ENCODE measurements around the gene MZF1.

Gene MZF1

DNA sequence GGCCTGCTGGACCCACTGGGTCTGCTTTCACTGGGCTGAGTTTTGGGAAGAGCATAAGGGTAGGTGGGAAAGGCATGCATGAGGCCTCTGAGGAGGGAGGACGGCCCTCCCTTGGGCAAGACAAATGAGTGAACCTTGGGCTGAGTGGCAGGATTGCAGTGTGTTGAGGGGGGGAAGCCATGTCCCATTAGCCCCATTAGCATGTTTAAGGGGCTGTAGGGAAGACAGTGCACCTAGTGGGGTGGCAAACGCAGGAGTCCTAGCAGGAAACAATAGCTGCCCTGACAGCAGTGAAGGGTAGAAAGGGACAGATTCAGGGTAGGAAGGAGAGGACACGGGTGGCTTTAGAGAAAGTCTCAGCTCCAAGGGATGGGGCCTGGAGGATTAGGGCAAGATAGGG, 50.4 kb downstream of the MZF1 start:
- no peak for TF ChIP-seq FOXM1 (IDR thresholded peaks at IDR 0.05; ENCODE audit: borderline replicate concordance, low read depth)
- TF ChIP-seq CREB1 (IDR thresholded peaks at IDR 0.05; ENCODE audit: low read depth): no peak
- no peak for TF ChIP-seq CEBPB (IDR thresholded peaks at IDR 0.05)
- TF ChIP-seq NFIC (IDR thresholded peaks at IDR 0.05): no peak
- TF ChIP-seq TCF12 (IDR thresholded peaks at IDR 0.05; ENCODE audit: low read depth): no peak

DNA sequence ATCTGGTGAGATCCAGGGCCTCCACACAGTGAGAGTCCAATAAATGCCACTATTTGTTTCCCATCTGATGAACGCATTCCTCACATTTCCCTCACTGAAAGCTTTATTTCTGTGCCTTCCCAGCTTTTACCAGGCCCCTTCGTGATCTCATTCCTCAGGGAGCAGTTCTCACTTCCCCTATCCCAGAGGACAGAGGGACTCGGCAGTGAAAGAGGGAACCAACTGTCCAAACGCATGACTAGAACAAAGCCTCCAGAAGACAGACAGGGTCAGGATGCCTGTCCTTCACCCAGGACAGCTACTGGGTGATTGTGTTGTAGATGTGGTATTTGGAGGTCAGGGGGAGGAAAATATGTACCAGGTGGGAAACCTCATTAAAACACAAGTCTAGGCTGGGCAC, 51.5 kb downstream of the MZF1 start:
- no peak for TF ChIP-seq EP300 (IDR thresholded peaks at IDR 0.05; ENCODE audit: borderline replicate concordance)
- no peak for TF ChIP-seq YY1 (IDR thresholded peaks at IDR 0.05; ENCODE audit: low read depth)
- TF ChIP-seq TCF12 (IDR thresholded peaks at IDR 0.05; ENCODE audit: low read depth): no peak
- TF ChIP-seq RAD21 (IDR thresholded peaks at IDR 0.05; ENCODE audit: low read depth): no peak
- no peak for TF ChIP-seq CEBPB (IDR thresholded peaks at IDR 0.05)
- no peak for TF ChIP-seq NFIC (IDR thresholded peaks at IDR 0.05)
- TF ChIP-seq ZBTB7A (IDR thresholded peaks at IDR 0.05; ENCODE audit: low read depth): no peak
- TF ChIP-seq TEAD4 (IDR thresholded peaks at IDR 0.05): no peak
- TF ChIP-seq CREB1 (IDR thresholded peaks at IDR 0.05; ENCODE audit: low read depth): no peak
- TF ChIP-seq EGR1 (IDR thresholded peaks at IDR 0.05): no peak
- TF ChIP-seq, protein P1, sequence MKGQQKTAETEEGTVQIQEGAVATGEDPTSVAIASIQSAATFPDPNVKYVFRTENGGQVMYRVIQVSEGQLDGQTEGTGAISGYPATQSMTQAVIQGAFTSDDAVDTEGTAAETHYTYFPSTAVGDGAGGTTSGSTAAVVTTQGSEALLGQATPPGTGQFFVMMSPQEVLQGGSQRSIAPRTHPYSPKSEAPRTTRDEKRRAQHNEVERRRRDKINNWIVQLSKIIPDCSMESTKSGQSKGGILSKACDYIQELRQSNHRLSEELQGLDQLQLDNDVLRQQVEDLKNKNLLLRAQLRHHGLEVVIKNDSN (IDR thresholded peaks at IDR 0.05): no peak

DNA sequence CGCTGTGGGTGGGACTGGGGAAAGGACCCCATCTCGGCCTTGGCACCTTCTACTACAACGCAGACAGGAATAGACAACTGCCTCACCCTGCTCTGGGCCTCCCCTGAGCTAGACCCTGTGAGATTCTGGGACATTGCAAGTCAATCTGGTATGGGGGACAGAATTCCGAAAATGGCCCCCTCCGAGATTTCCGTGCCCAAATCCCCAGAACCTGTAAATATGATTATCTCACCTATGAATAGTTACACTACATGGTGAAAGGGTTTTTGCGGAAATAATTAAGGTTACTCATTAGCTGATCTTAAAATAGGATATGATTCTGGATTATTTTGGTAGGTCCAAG, 52.9 kb downstream of the MZF1 start:
- TF ChIP-seq TCF12 (IDR thresholded peaks at IDR 0.05; ENCODE audit: low read depth) (no peak), CREB1 (IDR thresholded peaks at IDR 0.05; ENCODE audit: low read depth) (no peak), NFIC (IDR thresholded peaks at IDR 0.05) (no peak), EGR1 (IDR thresholded peaks at IDR 0.05) (no peak), CEBPB (IDR thresholded peaks at IDR 0.05) (no peak), TEAD4 (IDR thresholded peaks at IDR 0.05) (no peak), ZBTB7A (IDR thresholded peaks at IDR 0.05; ENCODE audit: low read depth) (no peak), RAD21 (IDR thresholded peaks at IDR 0.05; ENCODE audit: low read depth) (no peak), TAF1 (IDR thresholded peaks at IDR 0.05; ENCODE audit: low read depth) (no peak), FOXM1 (IDR thresholded peaks at IDR 0.05; ENCODE audit: borderline replicate concordance, low read depth) (no peak), YY1 (IDR thresholded peaks at IDR 0.05; ENCODE audit: low read depth) (no peak), EP300 (IDR thresholded peaks at IDR 0.05; ENCODE audit: borderline replicate concordance) (no peak)
- TF ChIP-seq, protein P1 (IDR thresholded peaks at IDR 0.05): no peak
- TF ChIP-seq, protein P2, sequence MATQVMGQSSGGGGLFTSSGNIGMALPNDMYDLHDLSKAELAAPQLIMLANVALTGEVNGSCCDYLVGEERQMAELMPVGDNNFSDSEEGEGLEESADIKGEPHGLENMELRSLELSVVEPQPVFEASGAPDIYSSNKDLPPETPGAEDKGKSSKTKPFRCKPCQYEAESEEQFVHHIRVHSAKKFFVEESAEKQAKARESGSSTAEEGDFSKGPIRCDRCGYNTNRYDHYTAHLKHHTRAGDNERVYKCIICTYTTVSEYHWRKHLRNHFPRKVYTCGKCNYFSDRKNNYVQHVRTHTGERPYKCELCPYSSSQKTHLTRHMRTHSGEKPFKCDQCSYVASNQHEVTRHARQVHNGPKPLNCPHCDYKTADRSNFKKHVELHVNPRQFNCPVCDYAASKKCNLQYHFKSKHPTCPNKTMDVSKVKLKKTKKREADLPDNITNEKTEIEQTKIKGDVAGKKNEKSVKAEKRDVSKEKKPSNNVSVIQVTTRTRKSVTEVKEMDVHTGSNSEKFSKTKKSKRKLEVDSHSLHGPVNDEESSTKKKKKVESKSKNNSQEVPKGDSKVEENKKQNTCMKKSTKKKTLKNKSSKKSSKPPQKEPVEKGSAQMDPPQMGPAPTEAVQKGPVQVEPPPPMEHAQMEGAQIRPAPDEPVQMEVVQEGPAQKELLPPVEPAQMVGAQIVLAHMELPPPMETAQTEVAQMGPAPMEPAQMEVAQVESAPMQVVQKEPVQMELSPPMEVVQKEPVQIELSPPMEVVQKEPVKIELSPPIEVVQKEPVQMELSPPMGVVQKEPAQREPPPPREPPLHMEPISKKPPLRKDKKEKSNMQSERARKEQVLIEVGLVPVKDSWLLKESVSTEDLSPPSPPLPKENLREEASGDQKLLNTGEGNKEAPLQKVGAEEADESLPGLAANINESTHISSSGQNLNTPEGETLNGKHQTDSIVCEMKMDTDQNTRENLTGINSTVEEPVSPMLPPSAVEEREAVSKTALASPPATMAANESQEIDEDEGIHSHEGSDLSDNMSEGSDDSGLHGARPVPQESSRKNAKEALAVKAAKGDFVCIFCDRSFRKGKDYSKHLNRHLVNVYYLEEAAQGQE (IDR thresholded peaks at IDR 0.05; ENCODE audit: low read depth): no peak
- TF ChIP-seq, protein P3, sequence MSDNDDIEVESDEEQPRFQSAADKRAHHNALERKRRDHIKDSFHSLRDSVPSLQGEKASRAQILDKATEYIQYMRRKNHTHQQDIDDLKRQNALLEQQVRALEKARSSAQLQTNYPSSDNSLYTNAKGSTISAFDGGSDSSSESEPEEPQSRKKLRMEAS (IDR thresholded peaks at IDR 0.05): no peak

DNA sequence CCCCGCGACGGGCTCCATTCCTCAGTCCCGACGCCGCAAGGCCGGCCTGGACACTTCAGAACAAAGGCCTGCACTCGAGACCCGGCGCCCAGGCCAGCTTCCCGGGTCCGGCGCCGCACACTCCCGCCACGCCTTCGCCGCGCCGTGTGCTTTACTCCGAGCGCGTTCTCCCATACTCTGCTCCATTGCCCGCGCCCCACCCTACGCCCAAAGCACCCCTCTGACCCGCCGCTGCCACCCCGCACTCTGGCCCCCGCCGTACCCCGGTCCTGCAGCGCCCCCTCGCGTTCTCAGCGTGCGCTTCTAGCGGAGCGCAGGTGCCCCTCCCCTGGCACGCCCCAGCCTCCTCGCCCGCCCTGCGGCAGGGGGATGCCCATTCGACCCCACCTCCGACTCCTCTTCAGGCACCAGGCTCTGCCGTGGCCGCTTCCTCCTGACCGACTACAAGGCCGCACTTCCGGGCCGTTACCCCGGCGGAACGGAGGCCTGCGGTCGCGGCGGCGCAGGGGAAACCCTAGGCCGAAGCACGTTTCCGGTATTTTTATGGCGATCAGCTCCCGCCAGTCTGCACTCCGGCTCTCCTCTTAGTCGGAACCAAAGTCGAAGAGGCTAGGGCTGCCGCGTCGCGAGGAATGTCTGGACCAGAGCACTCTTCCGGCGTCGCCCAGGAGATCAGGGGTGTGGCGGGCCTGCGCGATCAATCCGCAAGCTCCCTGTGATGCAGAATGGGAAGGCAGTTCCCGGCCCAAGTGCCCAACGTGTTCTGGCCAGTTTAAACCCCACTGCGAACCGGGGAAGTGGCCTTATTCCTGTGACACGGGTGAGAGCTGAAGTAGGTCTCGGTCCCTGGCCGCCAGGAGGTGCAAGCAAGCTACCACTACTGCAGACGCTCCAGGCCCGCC, 53.5 kb downstream of the MZF1 start, which contains the start of gene ZBTB45:
ZBTB45 (minus strand) TSS at position 456 of the 902 bp plus-strand sequence. CDS start 2,137 bp downstream, outside the sequence.
- TF ChIP-seq ZBTB7A (IDR thresholded peaks at IDR 0.05; ENCODE audit: low read depth) (peak; percentile 47; the same call in 1 of the 2 replicates), FOXM1 (IDR thresholded peaks at IDR 0.05; ENCODE audit: borderline replicate concordance, low read depth) (peak; percentile 47; the same call in 1 of the 2 replicates), EP300 (IDR thresholded peaks at IDR 0.05; ENCODE audit: borderline replicate concordance) (peak; percentile 69), TAF1 (IDR thresholded peaks at IDR 0.05; ENCODE audit: low read depth) (peak; percentile 96), RAD21 (IDR thresholded peaks at IDR 0.05; ENCODE audit: low read depth) (peak; percentile 65), NFIC (IDR thresholded peaks at IDR 0.05) (peak; percentile 59; the same call in 1 of the 2 replicates), EGR1 (IDR thresholded peaks at IDR 0.05) (0 out of 2 replicates have a peak, but pooled peaks have one; percentile 26), CREB1 (IDR thresholded peaks at IDR 0.05; ENCODE audit: low read depth) (peak; percentile 19; the same call in 1 of the 2 replicates), TCF12 (IDR thresholded peaks at IDR 0.05; ENCODE audit: low read depth) (peak; percentile 80), TEAD4 (IDR thresholded peaks at IDR 0.05) (peak; percentile 85), YY1 (IDR thresholded peaks at IDR 0.05; ENCODE audit: low read depth) (peak; percentile 89), CEBPB (IDR thresholded peaks at IDR 0.05) (0 out of 2 replicates have a peak, but pooled peaks have one; percentile 4)
- TF ChIP-seq, protein P3 (IDR thresholded peaks at IDR 0.05): peak; percentile 89
- TF ChIP-seq, protein P1 (IDR thresholded peaks at IDR 0.05): peak; percentile 71
- TF ChIP-seq, protein P2 (IDR thresholded peaks at IDR 0.05; ENCODE audit: low read depth): no peak

DNA sequence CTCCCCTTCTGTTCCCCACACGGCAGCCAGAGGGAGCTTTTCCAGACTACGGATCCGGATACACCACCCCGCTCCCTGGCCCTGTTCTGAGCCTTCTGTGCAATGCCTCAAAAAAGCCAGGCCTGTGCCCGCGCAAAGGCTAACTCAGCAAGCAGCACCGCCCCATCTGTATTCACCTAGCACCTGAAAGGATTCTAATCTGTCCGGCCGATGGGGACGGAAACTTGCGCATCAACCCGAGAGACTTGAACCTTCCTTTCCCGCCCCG, 54.1 kb downstream of the MZF1 start:
- TF ChIP-seq EGR1 (IDR thresholded peaks at IDR 0.05): no peak
- TF ChIP-seq, protein P3 (IDR thresholded peaks at IDR 0.05): no peak
- no peak; the same call in 1 of the 2 replicates for TF ChIP-seq ZBTB7A (IDR thresholded peaks at IDR 0.05; ENCODE audit: low read depth)
- TF ChIP-seq, protein P2 (IDR thresholded peaks at IDR 0.05; ENCODE audit: low read depth): no peak
- no peak for TF ChIP-seq EP300 (IDR thresholded peaks at IDR 0.05; ENCODE audit: borderline replicate concordance)
- no peak for TF ChIP-seq RAD21 (IDR thresholded peaks at IDR 0.05; ENCODE audit: low read depth)
- no peak for TF ChIP-seq TEAD4 (IDR thresholded peaks at IDR 0.05)
- TF ChIP-seq FOXM1 (IDR thresholded peaks at IDR 0.05; ENCODE audit: borderline replicate concordance, low read depth): no peak
- no peak for TF ChIP-seq YY1 (IDR thresholded peaks at IDR 0.05; ENCODE audit: low read depth)
- no peak for TF ChIP-seq TAF1 (IDR thresholded peaks at IDR 0.05; ENCODE audit: low read depth)

Data from Ishikawa (cell line).